SK-N-SH treated with all-trans-retinoic acid at 6 μM for 48 hours (cell line): ENCODE data around the gene C12orf76.
A peak's percentile ranks its signal among the peaks of the same experiment; 100 is the strongest.
"Not testable (repeated sequence)": the region's sequence is repeated elsewhere in the genome, so short reads cannot be mapped to it uniquely, and the experiment has no call there.

Experiments
- ATAC-seq: fragments of 200-7000 bp; cut with Tn5 transposase; 3 replicates; pipeline ENCODE4 v1.9.1; 2020; ENCODE audit warnings: mild to moderate bottlenecking, moderate library complexity
- ARNTL ChIP-seq: fragments of 450-650 bp; formaldehyde crosslinking; IDR thresholded peaks from 2 replicates; pipeline ENCODE4 v1.5.0; 2020; ENCODE audit warnings: low read depth, mild to moderate bottlenecking, moderate library complexity, borderline replicate concordance
- BACH2 ChIP-seq: fragments of 250-450 bp; sonication (Bioruptor Pico); IDR thresholded peaks from 2 replicates; pipeline ENCODE4 v1.9.0; 2021; ENCODE audit warnings: mild to moderate bottlenecking, borderline replicate concordance
- CREB5 ChIP-seq: fragments of 250-450 bp; sonication (Bioruptor Pico); IDR thresholded peaks from 2 replicates; pipeline ENCODE4 v1.5.1; 2020; ENCODE audit warnings: low read depth, mild to moderate bottlenecking, moderate library complexity
- CSDC2 ChIP-seq: fragments of 250-450 bp; sonication (Bioruptor Pico); IDR thresholded peaks from 2 replicates; pipeline ENCODE4 v1.5.0; 2020; ENCODE audit warnings: mild to moderate bottlenecking, moderate library complexity
- ESRRG ChIP-seq: fragments of 250-450 bp; sonication (Bioruptor Pico); IDR thresholded peaks from 2 replicates; pipeline ENCODE4 v1.6.1; 2021; ENCODE audit warnings: mild to moderate bottlenecking
- GLIS3 ChIP-seq: fragments of 250-450 bp; sonication (Bioruptor Pico); IDR thresholded peaks from 2 replicates; pipeline ENCODE4 v1.5.0; 2020; ENCODE audit warnings: mild to moderate bottlenecking, moderate library complexity
- ISL1 ChIP-seq: fragments of 250-450 bp; sonication (Bioruptor Pico); IDR thresholded peaks from 2 replicates; pipeline ENCODE4 v2.1.2; 2022; ENCODE audit warnings: mild to moderate bottlenecking, moderate library complexity
- PATZ1 ChIP-seq: fragments of 250-450 bp; sonication (Bioruptor Pico); IDR thresholded peaks from 2 replicates; pipeline ENCODE4 v1.8.0; 2020; ENCODE audit warnings: mild to moderate bottlenecking, moderate library complexity, borderline replicate concordance
- POU6F1 ChIP-seq: fragments of 250-450 bp; sonication (Bioruptor Pico); IDR thresholded peaks from 2 replicates; pipeline ENCODE4 v1.8.0; 2021; ENCODE audit warnings: low read depth, mild to moderate bottlenecking, moderate library complexity, borderline replicate concordance
- PPARA ChIP-seq: fragments of 250-450 bp; sonication (Bioruptor Pico); IDR thresholded peaks from 2 replicates; pipeline ENCODE4 v1.5.0; 2020; ENCODE audit warnings: mild to moderate bottlenecking, borderline replicate concordance
- RARB ChIP-seq: fragments of 250-450 bp; sonication (Bioruptor Pico); IDR thresholded peaks from 2 replicates; pipeline ENCODE4 v1.8.0; 2021; ENCODE audit warnings: mild to moderate bottlenecking, moderate library complexity
- SNAI2 ChIP-seq: fragments of 250-450 bp; sonication (Bioruptor Pico); IDR thresholded peaks from 2 replicates; pipeline ENCODE4 v1.5.0; 2020; ENCODE audit warnings: mild to moderate bottlenecking, moderate library complexity
- TCF4 ChIP-seq: fragments of 250-450 bp; sonication (Bioruptor Pico); IDR thresholded peaks from 2 replicates; pipeline ENCODE4 v1.8.0; 2021; ENCODE audit warnings: mild to moderate bottlenecking, moderate library complexity, borderline replicate concordance
- TOX ChIP-seq: fragments of 250-450 bp; sonication (Bioruptor Pico); IDR thresholded peaks from 2 replicates; pipeline ENCODE4 v1.8.0; 2021; ENCODE audit warnings: mild to moderate bottlenecking, moderate library complexity, borderline replicate concordance
- TSHZ2 ChIP-seq: fragments of 250-450 bp; sonication (Bioruptor Pico); IDR thresholded peaks from 2 replicates; pipeline ENCODE4 v1.5.0; 2020; ENCODE audit warnings: mild to moderate bottlenecking, moderate library complexity
- ZC3H10 ChIP-seq: fragments of 250-450 bp; sonication (Bioruptor Pico); IDR thresholded peaks from 2 replicates; pipeline ENCODE4 v1.5.1; 2021; ENCODE audit warnings: mild to moderate bottlenecking, moderate library complexity
- ZFP3 ChIP-seq: fragments of 250-450 bp; sonication (Bioruptor Pico); IDR thresholded peaks from 2 replicates; pipeline ENCODE4 v1.5.0; 2020; ENCODE audit warnings: mild to moderate bottlenecking, moderate library complexity
- ZFP30 ChIP-seq: fragments of 450-650 bp; formaldehyde crosslinking; IDR thresholded peaks from 2 replicates; pipeline ENCODE4 v1.5.0; 2022; ENCODE audit warnings: mild to moderate bottlenecking, moderate library complexity
- ZNF565 ChIP-seq: fragments of 450-650 bp; formaldehyde crosslinking; conservative IDR thresholded peaks from 2 replicates; pipeline ENCODE4 v1.5.0; 2020; ENCODE audit warnings: low read depth, mild to moderate bottlenecking, moderate library complexity
- ZNF70 ChIP-seq: fragments of 450-650 bp; formaldehyde crosslinking; IDR thresholded peaks from 2 replicates; pipeline ENCODE4 v1.5.0; 2020; ENCODE audit warnings: mild to moderate bottlenecking, moderate library complexity
- ZNF8 ChIP-seq: fragments of 450-650 bp; formaldehyde crosslinking; IDR thresholded peaks from 2 replicates; pipeline ENCODE4 v1.5.0; 2020; ENCODE audit warnings: mild to moderate bottlenecking, moderate library complexity

The C12orf76 gene

GRCh38 chr12:110073049-110073831 is 24.9 kb upstream of the C12orf76 start:
- ATAC-seq, result peak; percentile 78
- TF ChIP-seq GLIS3 (CRISPR knock-in tag), result no peak
- no peak for TF ChIP-seq TSHZ2 (CRISPR knock-in tag)
- TF ChIP-seq ZFP3, result no peak
- TF ChIP-seq TCF4, result no peak
- TF ChIP-seq ISL1, result no peak
- no peak for TF ChIP-seq PATZ1
- TF ChIP-seq BACH2 (CRISPR knock-in tag), result no peak

- ATAC-seq, result not testable (repeated sequence)
Measured at GRCh38 chr12:110072636-110073035, 24.3 kb upstream of the C12orf76 start.

- TF ChIP-seq ESRRG (CRISPR knock-in tag) (no peak), ZC3H10 (CRISPR knock-in tag) (no peak), PATZ1 (no peak), ZNF8 (CRISPR knock-in tag) (no peak), CSDC2 (no peak), TCF4 (no peak), TOX (CRISPR knock-in tag) (no peak)
- ATAC-seq, result no peak
Measured at GRCh38 chr12:110071967-110072366, 23.6 kb upstream of the C12orf76 start.

GRCh38 chr12:110071504-110071903 is 23.2 kb upstream of the C12orf76 start:
- TF ChIP-seq POU6F1 (CRISPR knock-in tag) (no peak), RARB (CRISPR knock-in tag) (no peak), SNAI2 (CRISPR knock-in tag) (no peak), ZFP3 (no peak), ZFP30 (CRISPR knock-in tag) (no peak), CSDC2 (no peak), ZNF70 (CRISPR knock-in tag) (no peak), ZNF565 (CRISPR knock-in tag) (no peak), ARNTL (CRISPR knock-in tag) (no peak), GLIS3 (CRISPR knock-in tag) (no peak), TOX (CRISPR knock-in tag) (no peak), TCF4 (no peak), PATZ1 (no peak), BACH2 (CRISPR knock-in tag) (no peak), ESRRG (CRISPR knock-in tag) (no peak), PPARA (CRISPR knock-in tag) (no peak), ISL1 (no peak), CREB5 (no peak), ZC3H10 (CRISPR knock-in tag) (no peak)
- ATAC-seq, result no peak
